T-helper 2 cell treated with Interferon-gamma antibody and Interleukin-4, amounts not matched to agents 100 ng/mL and 5 ng/mL, for 36 hours (primary cell): ENCODE data around the gene GALNTL6. TPM values are rescaled to one million over a fixed set of nuclear protein-coding genes. Genes with fewer than 3 reads are reported as not detected.

Source experiments
- intact Hi-C: fragments of 100-400 bp; cut with micrococcal nuclease; formaldehyde crosslinking; loops from one replicate; pipeline ENCODE4 v1.15.1; 2023
- total RNA-seq: library from RNA; stranded (reverse); gene quantifications from 2 replicates; pipeline ENCODE4 v1.2.3, GENCODE V29; 2022

GALNTL6 gene
- total RNA-seq, 1 donor from 2014 or later: not detected

DNA sequence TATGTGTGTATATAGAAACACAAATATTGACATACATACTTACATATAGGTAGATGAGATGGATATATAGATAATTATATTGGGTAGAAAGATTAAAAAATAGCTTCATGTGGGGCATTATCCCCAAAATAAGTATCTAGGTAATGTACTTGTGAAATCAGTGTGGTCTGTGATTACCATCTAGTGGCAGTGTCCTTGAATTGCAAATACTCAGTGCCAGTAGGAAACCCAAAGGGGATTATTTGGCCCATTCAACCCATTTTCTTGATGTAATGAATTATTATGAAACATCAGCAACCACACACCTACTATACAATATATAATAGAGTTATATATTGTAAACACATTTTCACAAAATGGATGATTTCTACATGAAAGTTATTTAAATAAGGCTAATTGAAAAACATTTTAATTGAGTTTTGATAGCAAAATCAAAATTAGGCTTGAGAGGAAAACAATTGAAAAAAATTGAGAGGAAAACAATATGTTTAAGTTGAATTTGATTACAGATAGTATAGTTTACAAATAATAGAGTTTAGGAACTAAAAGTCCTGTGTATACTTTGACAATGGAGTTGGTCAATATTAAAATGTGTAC is 389.4 kb downstream of the GALNTL6 start:
- intact Hi-C loops: no loop called here

DNA sequence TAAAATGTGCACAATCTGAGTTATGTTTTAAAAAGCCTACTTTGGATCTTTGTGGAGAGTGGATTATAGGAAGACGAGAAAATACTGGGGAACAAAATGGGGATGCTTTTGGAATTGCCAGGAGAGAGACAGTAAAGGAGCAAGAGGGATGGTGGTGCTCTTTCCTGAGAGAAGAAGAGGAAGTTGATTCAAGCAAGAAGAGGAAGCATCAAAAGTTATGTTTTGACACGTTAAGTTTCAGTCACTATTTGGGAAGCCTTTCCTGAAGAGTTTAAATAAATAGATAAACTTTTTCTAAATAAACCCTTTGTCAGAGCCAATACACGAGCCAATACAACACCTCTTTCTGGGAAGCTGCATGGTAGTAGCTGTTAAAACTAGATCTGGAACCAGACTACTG is 394.1 kb downstream of the GALNTL6 start:
- intact Hi-C loops: no loop called here

DNA sequence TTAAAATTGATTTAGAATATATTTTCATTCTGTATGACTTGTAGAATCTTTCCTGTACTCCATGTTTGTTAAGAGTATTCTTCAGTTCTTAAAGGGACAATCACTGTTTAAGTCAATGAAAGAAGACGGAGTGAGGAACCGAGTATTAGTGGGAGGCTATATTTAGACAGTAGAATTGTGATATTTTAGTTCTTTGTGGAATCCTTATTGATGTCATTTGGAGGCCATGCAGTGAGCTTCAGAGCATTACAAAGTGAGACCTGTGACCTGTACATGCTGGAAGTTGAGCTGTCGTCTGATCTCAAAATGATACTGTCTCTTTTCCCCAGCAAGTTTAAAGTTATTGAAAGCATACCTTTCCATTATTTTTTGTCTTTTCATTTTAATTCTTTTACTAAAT is 394.7 kb downstream of the GALNTL6 start:
- intact Hi-C loops: no loop called here

DNA sequence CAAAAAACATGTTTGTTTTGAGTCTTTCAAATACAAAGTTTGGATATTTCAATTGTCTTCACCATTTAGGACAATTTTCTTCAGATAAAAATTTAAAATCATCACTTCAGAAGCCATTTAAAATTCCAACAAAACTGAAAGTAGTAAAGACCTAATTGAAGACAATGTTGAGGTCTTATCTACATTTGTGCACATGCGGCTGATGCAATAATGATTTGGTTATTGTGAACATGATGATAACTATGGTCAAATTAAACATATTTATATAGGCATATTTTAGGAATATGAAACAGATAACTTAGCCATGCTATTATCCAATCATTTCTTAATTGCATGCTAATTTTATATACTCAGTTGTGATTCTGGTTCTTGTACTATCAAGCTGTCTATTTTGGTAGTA is 407.5 kb downstream of the GALNTL6 start:
- intact Hi-C loops: no loop called here

DNA sequence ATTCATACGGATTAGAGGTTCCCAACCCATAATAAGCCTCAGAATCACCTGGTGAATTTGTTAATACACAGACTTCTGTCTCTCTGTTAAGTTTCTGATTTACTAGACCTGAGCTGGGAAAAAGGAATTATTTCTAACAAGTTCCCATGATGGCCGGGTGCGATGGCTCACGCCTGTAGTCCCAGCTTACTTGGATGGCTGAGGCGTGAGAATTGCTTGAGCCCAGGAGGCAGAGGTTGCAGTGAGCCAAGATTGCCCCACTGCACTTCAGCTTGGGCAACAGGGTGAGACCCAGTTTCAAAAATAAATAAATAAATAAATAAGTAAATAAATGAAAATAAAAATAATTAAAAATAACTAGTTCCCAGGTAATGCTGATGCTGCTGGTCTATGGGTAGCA is 412.3 kb downstream of the GALNTL6 start:
- intact Hi-C loops: no loop called here

DNA sequence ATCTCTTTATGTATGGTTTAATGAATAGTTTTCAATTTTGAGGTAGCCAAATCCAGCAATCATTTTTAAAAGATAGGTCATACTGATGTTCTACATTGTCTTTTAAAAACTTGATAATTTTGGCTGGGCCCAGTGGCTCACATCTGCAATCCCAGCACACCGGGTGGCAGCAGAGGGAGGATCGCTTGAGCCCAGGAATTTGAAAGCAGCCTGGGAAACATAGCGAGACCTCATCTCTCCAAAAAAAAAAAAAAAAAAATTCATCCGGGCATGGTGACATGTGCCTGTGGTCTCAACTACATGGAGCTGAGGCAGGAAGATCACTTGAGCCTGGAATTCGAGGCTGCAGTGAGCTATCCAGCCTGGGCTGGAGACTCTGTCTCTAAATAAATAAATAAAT is 419.8 kb downstream of the GALNTL6 start:
- intact Hi-C loops: no loop called here

DNA sequence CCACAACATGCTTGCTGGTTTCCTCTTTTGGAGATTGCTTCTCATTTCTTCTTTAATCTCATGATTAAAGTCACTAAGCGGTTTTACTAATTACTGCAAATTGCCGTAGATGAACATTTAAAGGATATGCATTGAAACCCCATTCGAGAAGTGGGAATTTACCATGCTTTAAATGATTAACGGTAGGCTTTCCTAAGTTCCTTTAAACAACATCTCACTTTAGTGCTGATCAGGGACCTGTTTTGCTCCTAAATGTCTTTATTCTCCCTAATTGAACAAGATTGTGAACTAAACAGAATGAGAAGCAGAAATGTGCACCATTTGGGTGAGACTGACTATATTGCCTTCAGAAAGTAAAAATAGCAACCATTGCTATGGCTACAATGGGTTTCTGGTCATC is 430.3 kb downstream of the GALNTL6 start:
- intact Hi-C loops: no loop called here

DNA sequence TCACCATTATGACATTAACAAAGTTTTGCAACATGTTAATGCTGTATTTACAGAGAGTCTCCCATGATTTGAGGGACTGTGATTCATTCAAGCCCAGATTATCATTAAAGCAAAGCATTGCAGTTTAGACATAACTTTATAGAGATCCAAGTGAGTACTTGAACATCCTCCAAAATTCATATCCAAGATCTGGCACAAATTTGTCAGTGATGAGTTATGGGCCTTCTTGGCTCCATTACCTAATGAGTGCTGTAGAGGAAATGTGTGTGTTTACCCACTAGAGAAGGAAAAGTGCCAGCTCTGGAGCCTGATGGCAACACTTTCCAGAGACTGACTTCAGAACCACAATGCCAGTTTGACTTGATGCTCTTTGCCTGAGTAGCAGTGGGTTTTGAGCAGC is 432.3 kb downstream of the GALNTL6 start:
- intact Hi-C loops: no loop called here

DNA sequence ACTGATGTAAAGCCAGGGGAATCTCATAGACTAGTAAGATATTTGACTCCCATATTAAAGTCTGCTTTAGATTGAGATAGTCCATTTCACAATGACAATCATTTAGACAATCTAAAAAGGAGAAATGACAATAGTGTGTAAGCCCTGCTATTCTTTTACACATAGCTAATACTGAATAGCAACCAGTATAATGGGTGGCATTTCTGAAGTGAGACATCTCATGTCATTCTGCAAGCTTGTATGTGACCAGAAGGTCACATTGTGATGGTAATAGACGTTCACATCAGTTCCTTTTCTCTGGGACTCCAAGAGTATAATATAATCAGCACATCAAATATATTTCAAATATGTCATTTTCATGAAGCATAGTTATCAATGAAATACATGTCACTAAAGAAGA is 440.2 kb downstream of the GALNTL6 start:
- intact Hi-C loops: no loop called here

DNA sequence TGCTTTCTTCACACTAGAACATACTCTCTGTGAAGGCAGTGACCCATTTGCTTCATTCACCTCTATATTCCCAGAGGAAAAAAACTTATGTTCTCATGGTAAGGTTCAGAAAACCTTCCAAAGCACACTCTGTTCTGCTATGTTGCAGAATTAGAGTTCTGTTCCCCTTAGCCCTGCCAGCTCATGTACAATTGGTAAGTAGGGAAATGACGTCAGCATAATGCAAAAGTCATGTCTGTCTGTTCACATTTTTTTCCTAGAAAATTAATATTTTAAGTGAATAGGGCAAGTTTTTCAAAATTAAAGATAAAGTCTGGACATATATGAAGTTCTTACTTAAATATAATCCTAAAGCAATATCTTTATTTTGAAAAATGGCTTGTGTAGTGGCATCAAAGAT is 443.6 kb downstream of the GALNTL6 start:
- intact Hi-C loops: no loop called here

DNA sequence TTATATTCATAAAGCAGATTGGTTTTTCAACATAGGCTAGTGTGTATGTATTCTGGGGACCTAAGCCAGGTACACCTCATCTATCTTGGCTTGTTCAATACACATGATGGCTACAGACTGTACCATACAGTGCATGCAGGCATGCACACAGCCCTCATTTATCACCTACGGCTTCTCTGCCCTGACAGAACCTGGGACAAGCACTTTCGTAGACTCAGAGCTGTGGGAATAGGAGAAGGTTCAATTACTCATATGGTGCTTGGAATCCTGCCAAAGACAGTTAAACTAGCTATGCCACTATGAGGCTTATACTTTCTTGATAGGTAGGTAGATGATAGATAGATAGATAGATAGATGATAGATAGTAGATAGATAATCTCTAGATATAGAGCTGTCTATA is 457.2 kb downstream of the GALNTL6 start:
- intact Hi-C loops: no loop called here

DNA sequence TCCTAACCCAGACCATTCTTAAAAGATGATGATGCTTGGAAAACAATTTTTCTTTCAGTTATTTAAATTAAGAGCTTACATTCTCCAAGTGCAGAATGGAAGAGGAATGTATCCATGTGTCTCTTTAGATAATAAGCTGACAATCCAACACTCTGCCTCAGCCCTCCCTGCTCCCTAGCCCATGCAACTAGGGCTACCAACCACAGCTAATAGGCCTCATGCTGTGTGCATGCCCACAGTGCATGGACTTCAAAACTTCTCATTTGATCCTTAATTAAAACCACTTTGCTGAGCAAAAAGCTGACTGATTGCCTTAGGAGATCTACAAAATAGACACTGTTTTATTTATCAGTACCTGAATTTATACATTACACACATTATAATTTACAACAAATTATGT is 473.9 kb downstream of the GALNTL6 start:
- intact Hi-C loops: no loop called here

DNA sequence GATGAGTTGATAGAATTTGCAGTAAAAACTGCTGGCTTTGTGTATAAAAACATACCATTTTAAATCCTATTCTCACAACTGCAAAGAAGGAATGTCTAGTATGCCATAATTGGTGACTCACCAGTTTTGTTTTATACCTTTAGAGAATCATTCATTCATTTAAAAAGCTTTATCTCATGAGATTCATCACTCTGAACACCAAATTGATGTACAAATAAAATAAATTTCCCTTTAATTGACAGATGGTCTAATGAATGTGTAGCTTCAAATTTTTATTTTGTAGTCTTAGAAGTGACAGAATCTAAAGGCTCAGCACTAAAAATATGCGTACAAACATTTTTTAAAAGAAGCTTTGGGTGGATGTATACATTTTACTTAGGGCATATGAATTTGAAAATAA is 492.5 kb downstream of the GALNTL6 start:
- intact Hi-C loops: no loop called here

DNA sequence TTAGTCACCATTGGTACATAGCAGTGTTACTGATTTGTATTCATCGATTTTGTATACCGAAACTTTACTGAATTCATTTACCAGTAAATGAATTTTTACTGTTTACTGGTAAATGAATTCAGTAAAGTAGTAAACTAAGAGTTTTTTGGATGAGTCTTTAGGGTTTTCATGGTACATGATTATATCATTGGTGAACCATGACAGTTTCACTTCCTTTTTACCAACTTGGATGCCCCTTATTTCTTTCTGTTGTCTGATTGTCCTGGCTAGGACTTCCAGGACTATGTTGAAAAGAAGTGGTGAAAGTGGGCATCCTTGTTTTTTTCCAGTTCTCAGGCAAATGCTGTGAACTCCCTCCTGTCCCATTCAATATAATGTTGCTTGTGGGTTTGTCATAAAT is 494.9 kb downstream of the GALNTL6 start:
- intact Hi-C loops: no loop called here

DNA sequence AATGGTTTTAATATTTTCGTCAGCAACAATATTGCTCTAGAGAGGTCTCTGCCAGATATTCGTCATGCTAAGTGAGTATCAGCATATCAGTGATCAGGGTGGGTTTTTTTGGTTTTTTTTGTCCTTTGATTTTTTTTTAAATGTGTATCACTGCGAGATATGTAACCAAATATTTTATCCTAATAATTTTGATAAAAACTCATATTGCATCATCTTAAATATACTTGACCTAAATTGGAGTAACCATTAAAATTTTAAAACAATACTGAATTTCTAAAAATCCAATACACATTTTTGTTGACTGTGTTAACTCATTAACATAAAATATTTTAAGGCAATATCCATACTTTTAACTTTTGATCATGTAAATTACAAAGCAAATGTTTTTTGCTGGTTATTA is 498.5 kb downstream of the GALNTL6 start:
- intact Hi-C loops: no loop called here

DNA sequence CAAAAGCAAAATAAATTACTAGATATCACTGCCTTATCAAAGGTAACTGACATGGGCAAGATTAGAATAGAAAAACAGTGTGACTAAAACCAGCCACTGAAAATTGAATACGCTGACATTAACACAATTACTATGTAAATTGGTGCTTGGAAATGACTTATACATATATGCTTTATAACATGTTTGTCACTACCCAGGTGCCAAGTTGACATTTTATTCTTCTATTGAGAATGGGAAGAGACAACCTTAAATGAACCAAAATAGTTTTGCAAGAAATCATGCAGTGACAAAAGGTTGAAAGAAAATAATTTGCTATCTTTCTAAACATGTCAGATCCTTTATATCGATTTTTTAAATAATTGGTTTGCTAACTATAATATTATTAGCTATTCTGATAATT is 510.1 kb downstream of the GALNTL6 start:
- intact Hi-C loops: no loop called here

DNA sequence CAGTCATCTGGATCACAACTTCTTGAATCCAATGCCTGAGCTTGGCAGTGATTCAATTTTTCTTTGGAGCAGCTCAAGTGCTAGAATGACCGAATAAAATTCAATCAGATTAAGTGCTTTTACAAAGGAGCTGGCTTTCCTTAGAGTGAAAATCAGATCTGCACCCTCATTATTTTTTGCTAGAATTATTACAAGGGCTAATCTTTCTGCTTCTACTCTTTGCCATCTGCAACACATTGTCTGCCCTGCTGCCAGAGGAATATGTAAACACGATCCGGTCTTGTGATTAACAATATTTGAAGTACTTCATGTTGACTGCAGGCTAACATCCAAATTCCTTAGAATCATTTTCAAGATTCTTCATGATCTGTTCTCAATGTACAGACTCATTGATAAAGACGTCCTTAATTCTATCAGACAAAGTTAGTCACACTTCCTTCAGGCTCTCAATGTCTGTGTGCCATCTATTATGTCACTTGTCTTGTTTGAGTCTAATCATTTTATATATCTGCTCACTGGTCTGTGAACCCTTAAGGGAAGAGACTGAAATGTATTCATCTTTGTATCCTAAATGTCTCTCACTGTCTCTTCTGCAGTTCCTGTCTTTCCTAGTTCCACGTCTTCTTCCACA is 531.2 kb downstream of the GALNTL6 start:
- intact Hi-C loops: no loop called here

DNA sequence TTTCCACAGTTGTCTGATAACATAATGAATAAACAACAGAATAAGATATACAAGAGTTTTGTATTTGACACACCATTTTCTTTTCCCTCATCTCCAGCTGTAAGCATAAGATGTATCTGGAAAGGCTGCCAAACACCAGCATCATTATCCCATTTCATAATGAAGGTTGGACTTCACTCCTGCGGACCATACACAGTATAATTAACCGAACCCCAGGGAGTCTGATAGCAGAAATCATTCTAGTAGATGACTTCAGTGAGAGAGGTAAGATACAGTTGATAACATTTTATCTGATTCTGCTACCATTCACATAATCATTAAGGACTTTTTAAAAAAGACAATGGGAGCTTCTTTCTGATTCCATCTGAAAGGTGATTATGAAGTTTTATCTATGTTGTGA is 535.2 kb downstream of the GALNTL6 start:
- intact Hi-C loops: no loop called here

DNA sequence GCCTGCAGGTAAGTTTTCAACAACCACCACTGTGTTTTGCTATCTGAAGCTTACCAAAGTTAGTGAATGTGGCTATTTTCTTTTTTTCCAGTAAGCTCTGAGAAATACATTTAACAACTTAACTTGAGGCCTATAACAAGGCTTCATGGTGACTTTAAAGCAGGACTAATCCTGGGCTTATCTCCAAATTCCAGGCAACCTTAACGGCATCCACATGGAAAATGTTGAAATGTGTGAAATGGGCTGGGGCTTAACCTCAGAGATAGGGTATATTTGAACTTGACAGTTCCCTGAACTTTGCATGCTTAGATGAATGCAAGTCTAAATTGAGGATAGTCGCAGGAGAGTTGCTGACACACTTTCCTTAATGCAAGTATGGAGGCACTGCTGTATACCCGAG is 539.2 kb downstream of the GALNTL6 start:
- intact Hi-C loops: no loop called here

DNA sequence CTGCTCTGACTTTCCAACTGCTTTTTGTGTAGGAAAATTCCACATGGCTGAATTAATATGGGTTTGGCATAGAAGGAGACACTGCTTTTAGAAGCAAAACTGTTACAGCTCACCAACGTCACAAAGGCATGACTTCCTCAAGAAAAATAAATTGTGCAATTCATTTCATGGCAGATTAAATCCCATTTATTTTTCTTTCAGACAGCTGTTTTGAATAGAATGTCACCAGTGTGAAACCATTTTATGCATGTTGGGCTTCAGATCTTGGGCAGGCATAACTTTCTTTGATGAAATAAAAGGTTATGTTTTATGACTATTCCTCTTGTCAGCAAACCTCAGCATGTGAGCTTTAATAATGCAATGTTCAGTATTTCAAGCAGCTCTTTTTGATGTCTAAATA is 542.8 kb downstream of the GALNTL6 start:
- intact Hi-C loops: no loop called here

DNA sequence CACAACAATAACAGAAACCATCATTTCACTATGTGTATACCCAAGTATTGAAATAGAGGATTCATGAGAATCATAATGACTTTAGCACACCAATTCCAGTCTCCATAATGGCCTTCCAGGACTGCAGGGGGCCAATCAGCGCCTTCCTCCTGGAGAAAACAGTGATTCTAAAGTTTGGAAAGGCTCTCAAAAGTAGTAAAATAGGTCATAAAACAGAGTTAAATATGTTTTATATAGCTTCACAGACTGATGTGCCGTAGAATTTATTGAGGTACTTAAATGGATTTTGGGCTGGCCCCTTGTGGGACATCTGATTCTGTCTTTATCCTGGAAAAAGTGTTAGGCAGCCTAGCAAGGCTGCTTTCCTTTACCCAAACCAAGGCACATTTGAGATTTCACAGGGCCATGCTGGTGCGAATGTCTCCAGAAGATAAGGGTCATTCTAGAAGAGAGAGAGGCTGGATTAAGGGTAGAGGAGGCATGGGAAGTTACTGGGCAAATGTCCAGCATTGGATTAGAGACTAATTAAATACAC is 543.9 kb downstream of the GALNTL6 start:
- intact Hi-C loops: no loop called here

DNA sequence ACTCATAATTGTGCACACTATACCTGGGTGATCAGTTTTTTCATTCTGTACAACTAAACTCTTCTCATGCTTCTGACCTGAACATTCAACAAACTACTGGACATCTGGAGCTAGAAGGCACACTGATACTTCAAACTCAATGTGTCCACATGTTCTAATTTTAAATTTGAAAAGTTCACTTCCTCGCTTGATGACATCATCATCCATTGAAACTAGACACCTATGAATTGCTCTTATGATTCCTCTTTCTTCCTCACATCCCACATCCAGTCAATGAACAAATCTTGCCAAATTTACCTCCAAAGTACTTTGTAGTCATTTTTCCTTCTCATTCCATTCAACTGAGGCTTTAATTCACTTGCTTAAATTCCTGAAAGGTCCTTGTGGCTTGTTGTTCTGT is 549.4 kb downstream of the GALNTL6 start:
- intact Hi-C loops: no loop called here

DNA sequence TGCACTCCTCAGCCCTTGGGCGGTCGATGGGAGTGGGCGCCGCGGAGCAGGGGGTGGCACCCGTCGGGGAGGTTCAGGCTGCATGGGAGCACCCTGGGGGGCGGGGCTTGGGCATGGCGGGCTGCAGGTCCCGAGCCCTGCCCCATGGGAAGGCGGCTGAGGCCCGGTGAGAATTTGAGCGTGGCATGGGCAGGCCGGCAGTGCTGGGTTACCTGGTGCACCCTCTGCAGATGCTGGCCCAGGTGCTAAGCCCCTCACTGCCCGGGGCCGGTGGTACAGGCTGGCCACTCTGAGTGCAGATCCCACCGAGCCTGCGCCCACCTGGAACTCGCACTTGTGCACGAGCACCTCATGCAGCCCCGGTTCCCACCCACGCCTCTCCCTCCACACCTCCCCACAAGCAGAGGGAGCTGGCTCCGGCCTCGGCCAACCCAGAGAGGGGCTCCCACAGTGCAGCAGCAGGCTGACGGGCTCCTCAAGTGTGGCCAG is 556.3 kb downstream of the GALNTL6 start:
- intact Hi-C loops: no loop called here
